Measurements from ENCODE around the gene ALDH1A3.
A peak's percentile ranks its signal among the peaks of the same experiment; 100 is the strongest.

Gene ALDH1A3

DNA sequence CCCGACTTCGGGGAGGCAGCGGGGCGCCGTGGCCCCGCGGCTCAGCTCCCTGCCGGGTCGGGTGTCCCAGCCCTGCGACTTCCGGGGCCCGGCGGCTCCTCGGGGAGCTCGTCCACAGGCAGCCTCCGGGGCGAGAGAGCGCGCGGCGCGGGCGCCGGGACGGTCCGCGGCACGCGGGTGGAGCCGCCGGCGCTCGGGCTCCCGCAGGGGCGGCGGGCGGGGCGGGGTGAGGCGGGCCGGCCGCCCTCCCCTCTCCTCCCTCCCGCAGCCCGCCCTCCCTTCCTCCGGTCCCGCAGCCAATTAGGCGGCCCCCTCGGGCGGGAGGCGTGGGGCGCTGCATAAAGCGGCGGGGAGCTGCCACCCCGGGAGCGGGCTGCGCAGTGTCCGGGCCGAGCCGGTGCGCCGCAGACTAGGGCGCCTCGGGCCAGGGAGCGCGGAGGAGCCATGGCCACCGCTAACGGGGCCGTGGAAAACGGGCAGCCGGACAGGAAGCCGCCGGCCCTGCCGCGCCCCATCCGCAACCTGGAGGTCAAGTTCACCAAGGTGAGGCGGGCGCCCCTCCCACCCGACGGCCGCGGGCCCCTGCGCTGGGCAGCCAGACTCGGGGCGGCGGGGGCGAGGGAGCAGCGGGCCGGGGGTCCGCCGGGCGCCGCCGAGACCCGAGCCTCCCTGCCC is at the start of gene ALDH1A3:
Gene ALDH1A3, plus strand, starts transcription at position 368 of the 675 bp plus-strand sequence. Its CDS starts 77 bp downstream, at position 445.
- peaks cover 23% of the 10 kb centered on the region for H3K27me3 Mint-ChIP-seq
- no peak within 1 kb of the TSS for H3K27ac Mint-ChIP-seq
- DNase-seq (ENCODE audit: low spot score in 2 of 2) (no peak), ATAC-seq (ENCODE audit: low read depth) (peak; percentile 48)
- no peaks in the 10 kb centered on the region for H3K36me3 Mint-ChIP-seq
- no peaks in the 10 kb centered on the region for H3K9me3 Mint-ChIP-seq
- peak within 1 kb of the TSS; percentile 66 for H3K4me3 Mint-ChIP-seq
- H3K4me1 Mint-ChIP-seq, result peaks cover 4% of the 10 kb centered on the region

DNA sequence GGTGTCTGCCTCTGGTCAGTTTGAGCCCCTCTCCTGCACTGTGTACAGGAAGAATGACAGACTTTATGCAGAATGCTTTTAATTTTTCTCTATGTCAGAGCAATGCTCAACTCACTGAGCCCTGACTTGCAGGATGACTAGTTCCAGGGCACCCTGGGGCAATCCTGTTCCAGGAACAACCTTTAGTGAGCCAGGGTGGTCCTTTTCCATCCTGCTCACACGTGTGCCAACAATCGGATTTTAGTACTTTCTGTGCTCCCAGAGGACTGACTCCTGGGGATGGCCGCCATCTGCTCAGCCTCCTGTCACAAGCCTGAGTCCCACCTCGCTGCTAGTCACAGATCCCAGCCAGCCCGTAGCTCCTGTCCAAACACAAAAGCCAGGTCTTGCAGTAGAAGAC is 48.2 kb upstream of the ALDH1A3 start:
- Mint-ChIP-seq H3K9me3 (peaks cover 8% of the 10 kb centered on the region), H3K36me3 (no peaks in the 10 kb centered on the region), H3K27me3 (peaks cover 16% of the 10 kb centered on the region), H3K4me1 (no peaks in the 10 kb centered on the region), H3K4me3 (no peak overlapping the region), H3K27ac (no peak overlapping the region)
- ATAC-seq (ENCODE audit: low read depth) (no peak), DNase-seq (ENCODE audit: low spot score in 2 of 2) (no peak)

DNA sequence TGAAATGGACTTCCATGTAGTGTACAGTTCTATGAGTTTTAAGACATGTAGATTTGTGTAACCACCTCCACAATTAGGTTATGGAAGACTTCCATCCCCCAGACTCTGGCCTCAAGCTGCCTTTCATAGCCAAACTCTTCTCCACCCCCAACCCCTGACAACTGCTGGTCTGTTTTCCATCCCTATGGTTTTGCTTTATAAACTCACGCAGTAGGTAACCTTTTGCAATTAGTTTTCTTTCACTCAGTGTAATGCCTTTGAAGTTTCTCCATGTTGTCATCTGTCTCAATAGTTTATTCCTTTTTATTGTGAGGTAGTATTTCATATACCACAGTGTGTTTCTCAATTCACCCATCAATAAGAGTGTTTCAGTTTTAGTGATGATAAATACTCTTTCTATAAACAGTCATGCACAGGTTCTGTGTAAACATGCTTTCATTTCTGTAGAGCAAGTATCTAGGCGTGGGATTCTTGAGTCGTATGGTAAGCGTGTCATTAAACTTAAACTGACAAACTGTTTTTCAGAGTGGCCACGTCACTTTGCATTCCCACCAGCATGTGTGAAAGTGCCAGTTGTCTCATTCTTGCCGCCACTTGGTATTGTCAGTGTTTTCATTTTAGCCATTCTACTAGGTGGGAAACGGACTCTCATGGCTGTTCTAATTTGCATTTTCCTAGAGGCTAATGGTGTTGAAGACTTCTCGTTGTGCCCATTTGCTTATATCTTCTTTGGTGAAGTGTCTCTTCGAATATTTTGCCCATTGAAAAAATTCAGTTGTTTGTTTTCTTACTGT is 47.3 kb upstream of the ALDH1A3 start:
- Mint-ChIP-seq H3K27ac (no peak overlapping the region), H3K27me3 (peaks cover 21% of the 10 kb centered on the region), H3K36me3 (no peaks in the 10 kb centered on the region), H3K9me3 (peaks cover 8% of the 10 kb centered on the region), H3K4me3 (no peak overlapping the region), H3K4me1 (no peaks in the 10 kb centered on the region)
- no peak for ATAC-seq (ENCODE audit: low read depth)
- no peak for DNase-seq (ENCODE audit: low spot score in 2 of 2)

DNA sequence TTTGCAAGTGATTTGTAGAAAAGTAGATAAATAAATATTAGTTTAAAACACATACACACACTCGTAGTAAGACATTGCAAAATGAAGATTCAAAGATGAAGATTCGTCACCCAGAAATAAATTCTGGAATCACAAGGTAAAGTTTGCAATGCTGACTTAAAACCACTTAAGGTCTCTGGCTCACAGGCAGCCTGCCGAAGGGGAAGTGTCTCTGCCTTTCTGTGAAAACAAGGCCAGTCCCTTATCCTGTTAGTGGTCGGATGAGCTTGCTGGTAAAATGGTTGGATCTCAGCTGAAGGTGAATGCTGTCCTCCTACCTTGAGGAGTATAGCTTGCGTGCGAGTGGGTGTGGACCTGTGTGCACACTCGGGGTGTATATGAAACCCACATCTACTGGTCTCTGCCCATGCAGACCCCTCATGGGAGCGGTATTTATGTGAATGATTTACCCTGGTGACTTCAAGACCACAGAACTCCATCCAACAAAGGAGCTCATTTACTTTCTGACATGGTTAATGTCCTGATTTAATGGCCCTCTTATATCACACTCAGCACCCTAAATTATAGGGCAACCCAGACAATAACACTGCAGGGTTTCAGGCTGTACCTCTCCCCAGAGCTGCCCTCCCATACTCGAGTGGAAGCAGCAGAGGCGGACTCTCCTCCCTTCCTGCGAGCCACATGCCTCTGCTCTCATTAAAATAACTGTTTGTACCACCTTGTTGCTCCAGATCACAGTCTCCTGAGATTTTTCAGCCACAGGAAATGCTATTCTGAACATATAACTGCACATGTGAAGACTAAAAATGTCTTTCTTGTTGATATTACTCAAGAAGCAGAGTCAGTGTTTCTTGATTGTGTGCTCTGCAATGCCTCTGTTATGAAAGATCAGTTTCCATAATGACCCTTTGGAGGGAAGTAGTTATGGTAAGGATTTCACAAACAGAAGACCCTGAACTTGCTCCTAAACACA is 45.9 kb upstream of the ALDH1A3 start:
- ATAC-seq (ENCODE audit: low read depth) (no peak), DNase-seq (ENCODE audit: low spot score in 2 of 2) (no peak)
- H3K9me3 Mint-ChIP-seq, result peaks cover 6% of the 10 kb centered on the region
- no peak overlapping the region for H3K4me3 Mint-ChIP-seq
- H3K36me3 Mint-ChIP-seq, result no peaks in the 10 kb centered on the region
- H3K27ac Mint-ChIP-seq, result no peak overlapping the region
- H3K27me3 Mint-ChIP-seq, result peaks cover 19% of the 10 kb centered on the region
- no peaks in the 10 kb centered on the region for H3K4me1 Mint-ChIP-seq

DNA sequence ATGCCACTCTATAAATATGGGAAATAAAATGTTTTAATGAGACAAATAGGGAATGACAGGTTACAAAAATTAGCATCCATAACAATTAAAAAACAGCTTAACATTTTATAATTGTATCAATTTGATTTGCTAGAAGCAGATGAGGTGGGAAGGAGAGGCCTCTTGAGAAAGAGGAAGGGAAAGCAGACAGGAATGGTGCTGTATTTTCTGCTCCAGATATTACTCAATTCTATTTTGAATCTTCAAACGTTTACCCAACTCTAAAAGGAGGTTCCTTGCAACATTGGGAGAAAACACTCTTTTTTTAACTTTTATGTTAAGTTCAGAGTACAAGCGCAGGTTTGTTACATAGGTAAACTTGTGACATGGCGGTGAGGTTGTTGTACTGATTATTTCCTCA is 44.9 kb upstream of the ALDH1A3 start:
- Mint-ChIP-seq H3K4me3 (no peak overlapping the region), H3K27me3 (peaks cover 19% of the 10 kb centered on the region), H3K27ac (no peak overlapping the region), H3K9me3 (peaks cover 6% of the 10 kb centered on the region), H3K36me3 (no peaks in the 10 kb centered on the region), H3K4me1 (no peaks in the 10 kb centered on the region)
- ATAC-seq (ENCODE audit: low read depth) (no peak), DNase-seq (ENCODE audit: low spot score in 2 of 2) (no peak)

DNA sequence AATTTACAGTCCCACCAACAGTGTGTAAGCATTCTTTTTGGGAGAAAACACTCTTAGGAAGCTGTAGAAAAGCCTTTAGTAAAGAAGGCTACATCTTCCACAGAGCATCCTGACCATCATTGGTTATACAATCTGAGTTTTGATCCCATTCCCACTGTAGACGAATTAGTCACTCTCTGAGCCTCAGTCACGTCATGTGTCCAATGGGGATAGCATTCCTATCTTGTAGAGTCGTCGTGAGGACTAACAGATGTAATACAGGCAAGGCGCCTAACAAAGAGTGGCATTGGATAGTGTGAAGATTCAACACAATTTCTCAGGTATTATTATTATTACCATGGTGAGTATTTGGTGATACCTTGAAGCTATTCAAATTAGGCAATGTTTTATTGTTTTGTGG is 44.0 kb upstream of the ALDH1A3 start:
- H3K27me3 Mint-ChIP-seq, result peaks cover 19% of the 10 kb centered on the region
- DNase-seq (ENCODE audit: low spot score in 2 of 2), result no peak
- H3K27ac Mint-ChIP-seq, result no peak overlapping the region
- no peaks in the 10 kb centered on the region for H3K36me3 Mint-ChIP-seq
- ATAC-seq (ENCODE audit: low read depth), result no peak
- no peaks in the 10 kb centered on the region for H3K4me1 Mint-ChIP-seq
- peaks cover 6% of the 10 kb centered on the region for H3K9me3 Mint-ChIP-seq
- H3K4me3 Mint-ChIP-seq, result no peak overlapping the region

DNA sequence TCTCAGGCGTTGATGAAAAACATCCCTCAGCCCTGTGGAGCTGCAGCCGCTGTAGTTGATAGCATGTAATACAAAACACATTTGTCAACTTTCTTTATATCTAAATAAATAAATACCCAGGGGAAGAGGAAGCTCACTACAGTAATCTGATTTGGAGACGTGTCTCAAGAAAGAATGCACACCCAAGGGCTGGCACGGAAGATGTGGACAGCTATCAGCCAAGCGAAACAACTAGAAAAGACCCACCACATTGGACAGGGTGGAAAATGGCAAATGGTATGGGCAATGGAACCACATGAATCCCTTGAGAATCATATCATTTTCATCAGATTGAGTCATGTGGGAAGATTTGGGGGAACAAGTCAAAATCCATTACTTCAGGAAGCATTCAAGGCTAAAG is 43.1 kb upstream of the ALDH1A3 start:
- H3K36me3 Mint-ChIP-seq, result no peaks in the 10 kb centered on the region
- peaks cover 19% of the 10 kb centered on the region for H3K27me3 Mint-ChIP-seq
- ATAC-seq (ENCODE audit: low read depth) (no peak), DNase-seq (ENCODE audit: low spot score in 2 of 2) (no peak)
- no peaks in the 10 kb centered on the region for H3K4me1 Mint-ChIP-seq
- no peak overlapping the region for H3K4me3 Mint-ChIP-seq
- no peak overlapping the region for H3K27ac Mint-ChIP-seq
- H3K9me3 Mint-ChIP-seq, result peaks cover 6% of the 10 kb centered on the region

DNA sequence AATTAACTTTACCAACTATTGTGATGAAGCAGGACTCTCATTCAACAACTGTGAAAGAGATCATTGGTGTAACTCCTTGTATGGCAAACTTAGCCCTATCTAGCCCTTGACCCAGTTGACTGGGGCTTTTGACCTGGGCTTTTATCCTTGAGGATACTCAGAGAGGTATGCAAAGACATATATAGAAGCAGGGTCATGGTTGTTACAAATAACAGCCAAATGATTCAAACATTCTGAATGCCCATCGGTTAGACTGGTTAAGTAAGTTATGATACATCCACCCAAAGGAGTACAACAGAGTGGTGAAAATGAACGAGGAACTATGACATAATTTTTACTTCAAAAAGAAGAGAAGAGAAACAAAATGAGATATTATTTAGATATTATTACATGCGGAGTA is 38.2 kb upstream of the ALDH1A3 start:
- DNase-seq (ENCODE audit: low spot score in 2 of 2) (no peak), ATAC-seq (ENCODE audit: low read depth) (no peak)
- no peak overlapping the region for H3K27ac Mint-ChIP-seq
- no peaks in the 10 kb centered on the region for H3K9me3 Mint-ChIP-seq
- H3K36me3 Mint-ChIP-seq, result no peaks in the 10 kb centered on the region
- H3K4me1 Mint-ChIP-seq, result no peaks in the 10 kb centered on the region
- peaks cover 8% of the 10 kb centered on the region for H3K27me3 Mint-ChIP-seq
- no peak overlapping the region for H3K4me3 Mint-ChIP-seq

DNA sequence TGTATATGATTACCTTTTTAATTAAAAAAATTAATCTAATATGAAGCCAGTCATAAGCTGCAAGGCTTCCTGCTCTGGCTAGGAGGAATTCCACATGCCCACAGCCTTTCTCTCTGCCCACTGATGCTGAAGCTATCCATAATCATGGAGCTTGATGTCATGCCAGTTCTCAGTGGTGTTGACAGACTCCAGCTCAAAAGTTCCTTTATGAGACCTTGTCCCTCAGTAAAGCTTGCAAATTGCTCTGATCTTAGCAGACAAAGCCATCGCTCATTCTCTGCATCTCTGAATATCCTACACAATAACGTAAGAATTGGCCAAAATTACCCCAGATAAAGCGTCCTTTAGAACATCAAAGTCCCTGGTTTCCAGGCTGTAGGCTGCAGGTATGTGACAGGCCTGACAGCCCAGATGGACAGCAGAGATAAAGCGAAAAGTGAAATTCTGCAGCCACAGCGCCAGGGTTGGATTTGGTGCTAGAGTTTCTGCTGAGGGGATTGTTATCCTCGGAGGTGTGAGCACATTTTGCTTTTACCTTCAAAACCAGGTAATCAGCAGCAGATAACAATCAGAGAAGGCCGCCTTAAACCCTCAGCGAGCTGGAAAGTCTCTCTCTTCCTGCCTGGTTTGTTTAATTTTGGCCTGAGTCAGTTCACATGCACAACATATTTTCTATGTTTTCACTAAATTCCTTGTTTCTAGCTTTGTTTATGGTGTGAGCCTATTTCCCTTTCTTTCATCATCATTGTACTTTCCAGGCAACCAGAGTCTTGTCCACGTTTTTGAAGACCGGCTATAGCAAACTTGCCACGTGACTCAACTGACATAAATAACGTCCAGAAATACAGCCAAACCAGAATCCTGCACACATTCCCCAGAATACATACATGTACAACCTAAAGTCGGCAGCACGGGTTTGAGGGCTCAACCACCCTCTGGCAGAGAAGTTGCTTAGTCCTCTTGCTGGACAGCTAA is 36.6 kb upstream of the ALDH1A3 start:
- no peaks in the 10 kb centered on the region for H3K36me3 Mint-ChIP-seq
- no peak overlapping the region for H3K27ac Mint-ChIP-seq
- DNase-seq (ENCODE audit: low spot score in 2 of 2) (no peak), ATAC-seq (ENCODE audit: low read depth) (no peak)
- H3K9me3 Mint-ChIP-seq, result no peaks in the 10 kb centered on the region
- H3K4me3 Mint-ChIP-seq, result no peak overlapping the region
- no peaks in the 10 kb centered on the region for H3K4me1 Mint-ChIP-seq
- peaks cover 6% of the 10 kb centered on the region for H3K27me3 Mint-ChIP-seq

DNA sequence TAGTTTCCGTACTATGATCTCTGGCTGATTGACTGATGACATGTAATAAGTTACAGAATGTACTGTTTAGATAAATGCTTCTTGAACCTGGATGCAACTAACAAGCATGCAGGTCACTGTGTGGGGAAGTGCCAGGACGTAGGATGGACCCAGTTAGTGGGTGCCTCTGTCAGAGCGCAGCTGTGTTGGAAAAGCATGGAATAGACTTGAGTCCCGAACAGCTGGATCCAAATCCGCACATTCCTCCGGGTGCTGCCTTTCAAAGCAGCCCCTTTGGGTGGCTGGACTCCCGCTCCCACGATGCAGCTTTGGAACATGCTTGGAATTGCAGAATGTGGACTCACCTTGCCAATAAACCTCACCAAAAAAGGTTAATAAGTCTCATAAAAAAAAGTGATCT is 35.5 kb upstream of the ALDH1A3 start:
- Mint-ChIP-seq H3K27me3 (peaks cover 7% of the 10 kb centered on the region), H3K4me3 (no peak overlapping the region), H3K36me3 (no peaks in the 10 kb centered on the region), H3K9me3 (no peaks in the 10 kb centered on the region), H3K4me1 (peaks cover 2% of the 10 kb centered on the region), H3K27ac (no peak overlapping the region)
- DNase-seq (ENCODE audit: low spot score in 2 of 2) (no peak), ATAC-seq (ENCODE audit: low read depth) (no peak)

DNA sequence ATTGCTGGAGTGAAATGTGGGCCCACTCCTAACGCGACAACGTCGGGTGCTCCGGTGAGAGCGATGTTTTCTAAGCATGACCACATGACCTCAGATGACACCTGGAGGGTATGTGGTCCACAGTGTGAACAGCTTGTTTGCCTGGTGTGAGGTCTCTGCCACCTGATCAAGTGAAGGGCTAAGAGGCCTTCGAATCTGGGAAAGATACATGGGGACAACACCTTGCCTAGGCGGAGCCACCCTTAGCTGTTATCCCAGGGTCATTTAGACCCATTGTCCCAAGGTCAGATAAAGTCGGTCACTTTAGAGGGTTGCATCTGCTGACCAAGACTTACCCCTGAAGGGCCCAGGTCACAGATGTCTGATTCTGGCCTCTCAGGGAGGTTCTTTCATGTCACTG is 34.9 kb upstream of the ALDH1A3 start:
- ATAC-seq (ENCODE audit: low read depth), result no peak
- DNase-seq (ENCODE audit: low spot score in 2 of 2), result no peak
- Mint-ChIP-seq H3K27ac (no peak overlapping the region), H3K4me1 (peaks cover 4% of the 10 kb centered on the region), H3K36me3 (no peaks in the 10 kb centered on the region), H3K9me3 (no peaks in the 10 kb centered on the region), H3K27me3 (peaks cover 7% of the 10 kb centered on the region), H3K4me3 (no peak overlapping the region)

DNA sequence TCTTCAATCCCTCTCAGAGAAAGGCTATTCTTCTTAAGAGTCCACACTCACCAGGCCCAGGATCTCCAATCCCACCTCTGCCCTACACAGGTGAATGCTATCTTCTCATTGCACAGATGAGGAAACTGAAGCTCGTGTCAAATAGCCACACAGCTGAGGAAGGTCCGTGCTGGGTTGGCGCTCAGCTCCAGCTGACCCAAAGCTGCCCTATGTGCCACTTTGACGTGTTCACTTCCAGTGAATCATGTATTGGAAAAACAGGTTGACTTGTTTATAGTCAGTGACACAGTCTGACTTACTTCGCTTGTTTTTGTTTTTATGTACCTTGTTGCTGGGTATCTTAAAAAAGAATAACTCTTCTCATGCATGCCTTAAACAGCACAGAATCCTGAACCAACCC is 32.4 kb upstream of the ALDH1A3 start:
- peaks cover 4% of the 10 kb centered on the region for H3K4me1 Mint-ChIP-seq
- H3K9me3 Mint-ChIP-seq, result no peaks in the 10 kb centered on the region
- no peaks in the 10 kb centered on the region for H3K36me3 Mint-ChIP-seq
- peaks cover 11% of the 10 kb centered on the region for H3K27me3 Mint-ChIP-seq
- no peak overlapping the region for H3K4me3 Mint-ChIP-seq
- ATAC-seq (ENCODE audit: low read depth) (no peak), DNase-seq (ENCODE audit: low spot score in 2 of 2) (no peak)
- no peak overlapping the region for H3K27ac Mint-ChIP-seq

Data from memory B cell (primary cell).